CD14-positive monocyte (primary cell): ENCODE measurements around the gene ANKRD40. TPM values are rescaled to one million over a fixed set of nuclear protein-coding genes. Genes with fewer than 3 reads are reported as not detected.

Experiments used
- DNase-seq, 3 donors: peaks; one replicate each; pipeline ENCODE4 v3.0.0-alpha.2; 2011 to 2022
- H2AFZ ChIP-seq: 2 replicates; pipeline ENCODE4 v1.6.0; 2012; ENCODE audit warnings: mild to moderate bottlenecking, low read depth, low read length, inconsistent platforms; ENCODE audit not compliant: insufficient read depth, poor library complexity, severe bottlenecking
- H3K27ac ChIP-seq, 2 donors: 1 replicate in 1 of 2; 2 replicates in 1 of 2; pipeline ENCODE4 v1.5.1; 2012 to 2013; ENCODE audit warnings: low read length in 2 of 2, control low read depth in 1 of 2, inconsistent platforms in 1 of 2, low read depth in 1 of 2, mild to moderate bottlenecking in 1 of 2
- H3K27me3 ChIP-seq, 2 donors: one replicate each; pipeline versions ENCODE4 v1.6.0 to v1.6.1; 2011 to 2013; ENCODE audit warnings: low read length in 2 of 2; ENCODE audit not compliant: control insufficient read depth in 2 of 2, insufficient read depth in 2 of 2
- H3K36me3 ChIP-seq, 2 donors: replicated peaks in 1 of 2; 1 replicate in 1 of 2; 2 replicates in 1 of 2; pipeline versions ENCODE4 v1.5.1 to v1.6.1; 2012 to 2013; ENCODE audit warnings: low read length in 2 of 2, control low read depth in 1 of 2, inconsistent platforms in 1 of 2, mild to moderate bottlenecking in 1 of 2; ENCODE audit not compliant: insufficient read depth in 2 of 2, control insufficient read depth in 1 of 2
- H3K4me1 ChIP-seq, 2 donors: 1 replicate in 1 of 2; 2 replicates in 1 of 2; pipeline versions ENCODE4 v1.5.1 to v1.6.1; 2012 to 2013; ENCODE audit warnings: low read length in 2 of 2, control low read depth in 1 of 2, inconsistent platforms in 1 of 2, mild to moderate bottlenecking in 1 of 2, moderate library complexity in 1 of 2; ENCODE audit not compliant: insufficient read depth in 2 of 2, control insufficient read depth in 1 of 2
- H3K4me2 ChIP-seq: replicated peaks from 2 replicates; pipeline ENCODE3; 2012; ENCODE audit warnings: low read length, moderate library complexity, mild to moderate bottlenecking; ENCODE audit not compliant: poor library complexity, severe bottlenecking; ENCODE audit errors: extremely low read depth
- H3K4me3 ChIP-seq, 3 experiments: fragments of 200-600 bp in 1 of 3; sonication (generic) in 1 of 3; replicated peaks in 1 of 3; 1 replicate in 2 of 3; 2 replicates in 1 of 3; pipeline ENCODE4 v1.5.1; 2011 to 2013; ENCODE audit warnings: low read length in 3 of 3, mild to moderate bottlenecking in 3 of 3, control low read depth in 2 of 3, low read depth in 2 of 3, inconsistent platforms in 1 of 3, moderate library complexity in 1 of 3
- H3K79me2 ChIP-seq: 2 replicates; pipeline ENCODE4 v1.6.0; 2012; ENCODE audit warnings: mild to moderate bottlenecking, control low read depth, inconsistent platforms, low read length, moderate library complexity; ENCODE audit not compliant: insufficient read depth
- H3K9ac ChIP-seq: 2 replicates; pipeline ENCODE4 v1.6.0; 2017; ENCODE audit warnings: low read length, mild to moderate bottlenecking; ENCODE audit not compliant: insufficient read depth, poor library complexity, severe bottlenecking
- H3K9me3 ChIP-seq, 2 donors: replicated peaks in 1 of 2; 1 replicate in 1 of 2; 2 replicates in 1 of 2; pipeline versions ENCODE4 v1.5.1 to v1.6.1; 2012 to 2013; ENCODE audit warnings: low read length in 2 of 2, control low read depth in 1 of 2; ENCODE audit not compliant: control insufficient read depth in 1 of 2, insufficient read depth in 1 of 2
- H4K20me1 ChIP-seq: 2 replicates; pipeline ENCODE4 v1.6.0; 2012; ENCODE audit warnings: mild to moderate bottlenecking, low read length, control low read depth, moderate library complexity; ENCODE audit not compliant: insufficient read depth
- H3K27ac Mint-ChIP-seq, 7 donors: one replicate each; pipeline ENCODE4 v1.8.0; 2020; ENCODE audit warnings: mild to moderate bottlenecking in 7 of 7, mixed read lengths in 7 of 7, moderate library complexity in 6 of 7, inconsistent platforms in 2 of 7
- H3K27me3 Mint-ChIP-seq, 3 donors: one replicate each; pipeline ENCODE4 v1.8.0; 2021 to 2022; ENCODE audit warnings: low read depth in 3 of 3, mild to moderate bottlenecking in 3 of 3, mixed read lengths in 3 of 3, moderate library complexity in 3 of 3, inconsistent platforms in 1 of 3
- H3K36me3 Mint-ChIP-seq, 2 donors: one replicate each; pipeline ENCODE4 v1.8.0; 2020; ENCODE audit warnings: mixed read lengths in 2 of 2, inconsistent platforms in 1 of 2, mild to moderate bottlenecking in 1 of 2
- H3K4me1 Mint-ChIP-seq: one replicate; pipeline ENCODE4 v1.8.0; 2020; ENCODE audit warnings: mild to moderate bottlenecking, mixed read lengths
- H3K4me3 Mint-ChIP-seq, 2 donors: one replicate each; pipeline ENCODE4 v1.8.0; 2020; ENCODE audit warnings: mild to moderate bottlenecking in 2 of 2, mixed read lengths in 2 of 2, moderate library complexity in 1 of 2
- H3K9me3 Mint-ChIP-seq, 7 donors: one replicate each; pipeline ENCODE4 v1.8.0; 2020 to 2022; ENCODE audit warnings: mixed read lengths in 7 of 7, mild to moderate bottlenecking in 6 of 7, moderate library complexity in 6 of 7, inconsistent platforms in 2 of 7
- WGBS: methylation state at CpG from one replicate; pipeline ENCODE4 v1.1.5; 2013; ENCODE audit warnings: missing lambda C conversion rate; ENCODE audit not compliant: insufficient coverage; 5-methylcytosine and 5-hydroxymethylcytosine counted together
- intact Hi-C, 2 donors: fragments of 100-400 bp; cut with micrococcal nuclease; formaldehyde crosslinking; loops; one replicate each; pipeline versions ENCODE4 v1.15.0 to v1.15.1; 2023
- polyA plus RNA-seq, 3 donors: library from polyadenylated mRNA; depleted of rRNA in 1 of 3; unstranded in 2 of 3; stranded (reverse) in 1 of 3; fragments of 300-500 nt in 2 of 3; fragments of >200 nt in 1 of 3; fragmentation: Illumina TruSeq in 2 of 3; gene quantifications; 1 replicate in 2 of 3; 2 replicates in 1 of 3; pipeline ENCODE4 v1.2.3, GENCODE V29; 2012 to 2021
- TF ChIP-seq, protein P1 (sequence below): fragments of 200-600 bp; IDR thresholded peaks from one replicate; pipeline ENCODE4 v1.8.0; 2022; ENCODE audit warnings: antibody characterized with exemption, mild to moderate bottlenecking

ANKRD40 gene
- polyA plus RNA-seq, 3 donors = 3.4 to 21.8 (median 3.4) TPM

DNA sequence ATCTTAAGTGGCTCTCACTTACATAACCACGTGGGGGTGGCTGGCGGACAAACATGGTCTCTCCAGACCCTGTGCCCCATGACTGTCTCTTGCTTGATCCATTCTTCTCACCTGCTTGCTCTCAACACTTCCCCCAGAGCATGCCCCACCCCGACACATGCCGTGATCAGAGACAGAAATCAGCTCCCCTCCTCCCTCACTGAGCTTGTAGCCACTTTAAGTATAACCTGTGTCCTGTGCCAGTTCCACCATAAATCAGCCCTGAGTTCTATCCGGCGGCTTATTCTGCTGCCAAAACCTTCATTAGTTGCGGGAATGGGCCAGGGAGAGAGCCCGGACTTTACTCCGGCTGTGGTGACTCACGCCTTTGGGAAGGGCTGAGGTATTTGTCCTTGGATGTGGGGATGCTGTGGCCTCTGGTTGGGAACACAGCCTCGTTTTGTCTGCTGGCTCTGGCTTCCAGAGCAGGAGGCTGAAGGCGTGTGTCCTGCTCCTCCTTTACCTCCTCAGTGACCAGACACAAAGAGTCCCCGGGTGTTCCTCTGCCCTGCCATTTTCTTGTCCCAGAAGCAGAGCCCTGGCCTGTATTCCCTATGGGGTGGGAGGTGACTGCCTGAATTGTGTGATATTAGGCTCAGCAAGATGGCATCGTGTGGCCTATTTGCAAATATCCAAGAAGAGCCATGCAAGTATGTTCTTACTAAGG lies 21.1 kb downstream of the ANKRD40 start:
- Histone ChIP-seq H3K27ac (no peak overlapping the region), H3K79me2 (no peaks in the 10 kb centered on the region), H3K9ac (no peak overlapping the region), H3K4me3 (no peak overlapping the region), H3K9me3 (no peaks in the 10 kb centered on the region), H3K36me3 (peaks cover 0 to 4% of the 10 kb centered on the region in 2 donors), H3K4me1 (no peaks in the 10 kb centered on the region), H2AFZ (no peak overlapping the region), H3K4me2 (no peak overlapping the region), H3K27me3 (no peaks in the 10 kb centered on the region), H4K20me1 (no peaks in the 10 kb centered on the region)
- H3K27ac Mint-ChIP-seq = no peak overlapping the region
- peaks cover 5 to 12% (median 6%) of the 10 kb centered on the region in 3 donors for H3K27me3 Mint-ChIP-seq
- H3K4me3 Mint-ChIP-seq = no peak overlapping the region
- peaks cover under 1% of the 10 kb centered on the region for H3K4me1 Mint-ChIP-seq
- DNase-seq = no peak
- 97% methylated on average over 6 of the region's 14 CpGs for WGBS
- no peaks in the 10 kb centered on the region for H3K9me3 Mint-ChIP-seq
- intact Hi-C loops = no loop called here
- TF ChIP-seq, protein P1, sequence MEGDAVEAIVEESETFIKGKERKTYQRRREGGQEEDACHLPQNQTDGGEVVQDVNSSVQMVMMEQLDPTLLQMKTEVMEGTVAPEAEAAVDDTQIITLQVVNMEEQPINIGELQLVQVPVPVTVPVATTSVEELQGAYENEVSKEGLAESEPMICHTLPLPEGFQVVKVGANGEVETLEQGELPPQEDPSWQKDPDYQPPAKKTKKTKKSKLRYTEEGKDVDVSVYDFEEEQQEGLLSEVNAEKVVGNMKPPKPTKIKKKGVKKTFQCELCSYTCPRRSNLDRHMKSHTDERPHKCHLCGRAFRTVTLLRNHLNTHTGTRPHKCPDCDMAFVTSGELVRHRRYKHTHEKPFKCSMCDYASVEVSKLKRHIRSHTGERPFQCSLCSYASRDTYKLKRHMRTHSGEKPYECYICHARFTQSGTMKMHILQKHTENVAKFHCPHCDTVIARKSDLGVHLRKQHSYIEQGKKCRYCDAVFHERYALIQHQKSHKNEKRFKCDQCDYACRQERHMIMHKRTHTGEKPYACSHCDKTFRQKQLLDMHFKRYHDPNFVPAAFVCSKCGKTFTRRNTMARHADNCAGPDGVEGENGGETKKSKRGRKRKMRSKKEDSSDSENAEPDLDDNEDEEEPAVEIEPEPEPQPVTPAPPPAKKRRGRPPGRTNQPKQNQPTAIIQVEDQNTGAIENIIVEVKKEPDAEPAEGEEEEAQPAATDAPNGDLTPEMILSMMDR = no peak
- no peaks in the 10 kb centered on the region for H3K36me3 Mint-ChIP-seq

DNA sequence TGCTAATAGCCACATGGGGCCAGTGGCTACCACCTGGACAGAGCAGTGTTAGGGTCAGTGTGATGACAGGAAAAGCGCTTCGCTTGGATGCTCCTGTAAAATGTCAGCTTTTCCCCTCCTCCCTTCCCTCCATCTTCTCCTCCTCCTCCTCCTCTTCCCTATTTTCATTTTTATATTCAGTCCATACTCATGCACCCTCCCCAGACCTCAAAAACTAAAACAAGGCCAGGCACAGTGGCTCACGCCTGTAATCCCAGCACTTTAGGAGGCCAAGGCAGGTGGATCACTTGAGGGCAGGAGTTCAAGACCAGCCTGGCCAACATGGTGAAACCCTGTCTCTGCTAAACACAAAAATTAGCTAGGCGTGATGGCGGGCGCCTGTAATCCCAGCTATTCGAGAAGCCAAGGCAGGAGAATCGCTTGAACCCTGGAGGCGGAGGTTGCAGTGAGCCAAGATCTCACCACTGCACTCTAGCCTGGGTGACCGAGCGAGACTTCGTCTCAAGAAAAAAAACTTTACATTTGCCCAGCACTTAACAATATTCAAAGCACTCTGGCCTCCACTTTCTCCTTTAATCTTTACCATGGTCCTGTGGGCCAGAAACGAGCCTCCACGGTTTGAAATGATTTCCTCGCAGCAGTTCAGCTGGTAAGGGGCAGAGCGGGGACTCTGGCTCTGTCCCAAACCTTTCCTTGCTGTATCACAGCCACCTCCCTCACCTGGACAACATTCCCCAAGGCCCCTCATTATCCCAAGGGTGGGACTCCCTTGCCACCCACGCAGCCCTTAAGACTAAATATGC lies 21.8 kb downstream of the ANKRD40 start:
- TF ChIP-seq, protein P1 = no peak
- H3K79me2 ChIP-seq = no peaks in the 10 kb centered on the region
- H3K9ac ChIP-seq = no peak overlapping the region
- H3K27me3 ChIP-seq = no peaks in the 10 kb centered on the region
- DNase-seq = no peak
- intact Hi-C loops = no loop called here
- H3K4me3 ChIP-seq = no peak overlapping the region
- WGBS = 90% methylated on average over 17 of the region's 17 CpGs
- H4K20me1 ChIP-seq = no peaks in the 10 kb centered on the region
- H3K9me3 ChIP-seq = no peaks in the 10 kb centered on the region
- H3K9me3 Mint-ChIP-seq = no peaks in the 10 kb centered on the region
- no peak overlapping the region for H2AFZ ChIP-seq
- H3K27ac Mint-ChIP-seq = peak overlapping the region in 1 of 7 donors; percentile 75
- peaks cover 5 to 15% (median 8%) of the 10 kb centered on the region in 3 donors for H3K27me3 Mint-ChIP-seq
- no peak overlapping the region for H3K4me2 ChIP-seq
- H3K36me3 Mint-ChIP-seq = no peaks in the 10 kb centered on the region
- peaks cover 8% of the 10 kb centered on the region for H3K4me1 Mint-ChIP-seq
- H3K36me3 ChIP-seq = no peaks in the 10 kb centered on the region
- no peak overlapping the region for H3K27ac ChIP-seq
- no peak overlapping the region for H3K4me3 Mint-ChIP-seq
- H3K4me1 ChIP-seq = peaks cover 3 to 5% of the 10 kb centered on the region in 2 donors
